Naive thymus-derived CD4-positive, alpha-beta T cell (primary cell): ENCODE data around the gene DUSP2. TPM values are rescaled to one million over a fixed set of nuclear protein-coding genes. Genes with fewer than 3 reads are reported as not detected.

Experiments
- ATAC-seq: fragments of 150-1000 bp; cut with Tn5 transposase; 2 replicates; pipeline ENCODE4 v1.10.0; 2021; ENCODE audit warnings: mild to moderate bottlenecking, moderate library complexity
- CTCF ChIA-PET: fragments of 350-600 bp; sonication (Branson Sonifier 250); formaldehyde crosslinking; loops from one replicate; lab custom pipeline; 2021; ENCODE audit warnings: antibody characterized with exemption; lab: Charles Lee
- POLR2A ChIA-PET: fragments of 350-600 bp; sonication (Branson Sonifier 250); formaldehyde crosslinking; loops from one replicate; lab custom pipeline; 2021; ENCODE audit warnings: antibody characterized with exemption, inconsistent platforms; lab: Charles Lee
- DNase-seq, 9 donors: peaks; one replicate each; pipeline versions ENCODE4 v3.0.0 to v3.0.0-alpha.2; 2020 to 2022; ENCODE audit warnings: mixed read lengths in 1 of 9
- H3K27ac ChIP-seq: one replicate; pipeline ENCODE4 v1.7.0; 2013; ENCODE audit warnings: mild to moderate bottlenecking, low read depth, low read length, moderate library complexity
- H3K27me3 ChIP-seq, 2 donors: one replicate each; pipeline ENCODE4 v1.7.0; 2013; ENCODE audit warnings: low read length in 2 of 2, mild to moderate bottlenecking in 2 of 2, moderate library complexity in 2 of 2; ENCODE audit not compliant: control insufficient read depth in 2 of 2, insufficient read depth in 2 of 2
- H3K36me3 ChIP-seq, 3 experiments: 1 replicate in 2 of 3; 2 replicates in 1 of 3; pipeline ENCODE4 v1.7.0; 2013; ENCODE audit warnings: low read length in 3 of 3, mild to moderate bottlenecking in 3 of 3, moderate library complexity in 1 of 3; ENCODE audit not compliant: insufficient read depth in 3 of 3, control insufficient read depth in 2 of 3
- H3K4me1 ChIP-seq, 2 donors: one replicate each; pipeline ENCODE4 v1.7.0; 2013; ENCODE audit warnings: low read length in 2 of 2, mild to moderate bottlenecking in 2 of 2, moderate library complexity in 1 of 2; ENCODE audit not compliant: control insufficient read depth in 2 of 2, insufficient read depth in 2 of 2
- H3K4me3 ChIP-seq: 2 replicates; pipeline ENCODE4 v1.7.0; 2013; ENCODE audit warnings: mild to moderate bottlenecking, low read length
- H3K9me3 ChIP-seq, 3 experiments: 1 replicate in 2 of 3; 2 replicates in 1 of 3; pipeline ENCODE4 v1.7.0; 2013; ENCODE audit warnings: low read length in 3 of 3; ENCODE audit not compliant: control insufficient read depth in 2 of 3
- H3K27ac Mint-ChIP-seq, 9 donors: one replicate each; pipeline ENCODE4 v1.8.0; 2020 to 2022; ENCODE audit warnings: mixed read lengths in 9 of 9, mild to moderate bottlenecking in 8 of 9, moderate library complexity in 5 of 9, inconsistent platforms in 2 of 9
- H3K27me3 Mint-ChIP-seq, 5 donors: one replicate each; pipeline ENCODE4 v1.8.0; 2021 to 2022; ENCODE audit warnings: mixed read lengths in 5 of 5, mild to moderate bottlenecking in 1 of 5
- H3K36me3 Mint-ChIP-seq, 5 donors: one replicate each; pipeline ENCODE4 v1.8.0; 2020 to 2022; ENCODE audit warnings: mixed read lengths in 5 of 5, mild to moderate bottlenecking in 3 of 5, inconsistent platforms in 1 of 5
- H3K4me1 Mint-ChIP-seq, 7 donors: one replicate each; pipeline ENCODE4 v1.8.0; 2020 to 2022; ENCODE audit warnings: mixed read lengths in 7 of 7, mild to moderate bottlenecking in 3 of 7, inconsistent platforms in 1 of 7
- H3K4me3 Mint-ChIP-seq, 10 donors: one replicate each; pipeline ENCODE4 v1.8.0; 2020 to 2022; ENCODE audit warnings: mild to moderate bottlenecking in 10 of 10, mixed read lengths in 10 of 10, moderate library complexity in 6 of 10, inconsistent platforms in 2 of 10
- H3K9me3 Mint-ChIP-seq, 11 donors: one replicate each; pipeline ENCODE4 v1.8.0; 2020 to 2022; ENCODE audit warnings: mixed read lengths in 11 of 11, mild to moderate bottlenecking in 4 of 11, inconsistent platforms in 1 of 11, moderate library complexity in 1 of 11
- intact Hi-C, 2 donors: fragments of 100-400 bp; cut with micrococcal nuclease; formaldehyde crosslinking; loops; one replicate each; pipeline ENCODE4 v1.15.1; 2023
- polyA plus RNA-seq, 2 donors: library from polyadenylated mRNA; unstranded; fragments of 300-500 nt; fragmentation: Illumina TruSeq; gene quantifications; one replicate each; pipeline ENCODE4 v1.2.3, GENCODE V29; 2021
- total RNA-seq, 6 experiments: library from RNA in 5 of 6; stranded (reverse) in 5 of 6; gene quantifications; 1 replicate in 5 of 6; 2 replicates in 1 of 6; pipeline ENCODE4 v1.2.3 and lab custom pipeline; 2021 to 2026

The DUSP2 gene
- total RNA-seq, result 100 to 1,000 TPM in 2 of 5 experiments, 10 to 100 TPM in 3; 22.1 to 255 (median 50.3) TPM
- 10 to 100 TPM; 21.0 to 25.6 TPM for polyA plus RNA-seq
- total RNA-seq (lab: John Stamatoyannopoulos, UW), result 1,094 reads per million, percentile 99 among the genes with 10 or more reads in this experiment

- ATAC-seq (peak; percentile 61), DNase-seq (peak; percentile 79 to 97 (median 83))
- peaks cover 0 to 14% (median 0%) of the 10 kb centered on the region in 3 experiments for H3K36me3 ChIP-seq
- peaks cover 35 to 69% (median 62%) of the 10 kb centered on the region in 7 donors for H3K4me1 Mint-ChIP-seq
- peaks cover 0 to 10% (median 0%) of the 10 kb centered on the region in 11 donors for H3K9me3 Mint-ChIP-seq
- peaks cover 0 to 11% (median 0%) of the 10 kb centered on the region in 5 donors for H3K36me3 Mint-ChIP-seq
- no peaks in the 10 kb centered on the region for H3K27me3 ChIP-seq
- H3K4me1 ChIP-seq, result peaks cover 50 to 52% of the 10 kb centered on the region in 2 donors
- peak within 1 kb of the TSS; percentile 69 for H3K4me3 ChIP-seq
- intact Hi-C loops, result loop anchor here (1.0 to 5.0 kb wide), 9 partner anchors 19 to 817 kb away; partner anchors contain the start of genes ADRA2B (in 1 of the 2), CNNM3 (in 1 of the 2), CNNM4 (in 1 of the 2) and KANSL3 (in 1 of the 2)
- peak within 1 kb of the TSS; percentile 99 for H3K27ac ChIP-seq
- no peaks in the 10 kb centered on the region for H3K27me3 Mint-ChIP-seq
- H3K27ac Mint-ChIP-seq, result peak within 1 kb of the TSS; percentile 96 to 100 (median 99)
- ChIA-PET POLR2A (interaction anchor here (0.6 to 11.9 kb wide), 10 partner anchors 10 to 394 kb away, joined by 3 to 106 read pairs (median 4); partner anchors contain the start of genes CIAO1, STARD7 and TMEM127), CTCF (interaction anchor here (2.4 to 15.4 kb wide), 3 partner anchors 18 to 29 kb away, joined by 8 to 401 read pairs (median 10); no protein-coding TSS in a partner anchor)
- H3K9me3 ChIP-seq, result no peaks in the 10 kb centered on the region
- H3K4me3 Mint-ChIP-seq, result peak within 1 kb of the TSS; percentile 90 to 98 (median 95)
Measured at GRCh38 chr2:96145036-96145847, at the start of gene DUSP2. DUSP2 (minus strand) TSS chr2:96145440; CDS start chr2:96145354, 86 bp downstream.

GRCh38 chr2:96191937-96192670, 46.9 kb upstream of the DUSP2 start:
- Mint-ChIP-seq H3K36me3 (peaks cover 9 to 42% (median 26%) of the 10 kb centered on the region in 5 donors), H3K27ac (peak overlapping the region in 4 of 9 donors; percentile 14 to 49 (median 32))
- intact Hi-C loops, result no loop called here

GRCh38 chr2:96188821-96189526, 43.7 kb upstream of the DUSP2 start:
- H3K27ac ChIP-seq, result no peak overlapping the region
- intact Hi-C loops, result no loop called here
- peaks cover 0 to 13% (median 3%) of the 10 kb centered on the region in 7 donors for H3K4me1 Mint-ChIP-seq
- H3K9me3 Mint-ChIP-seq, result no peaks in the 10 kb centered on the region
- H3K27me3 ChIP-seq, result no peaks in the 10 kb centered on the region
- no peak overlapping the region for H3K4me3 Mint-ChIP-seq
- CTCF ChIA-PET, result interaction anchor here (0.6 to 0.7 kb wide), 2 partner anchors 71 to 411 kb away, joined by 3 to 5 read pairs; no protein-coding TSS in a partner anchor
- H3K36me3 ChIP-seq, result peaks cover 18 to 90% (median 30%) of the 10 kb centered on the region in 3 experiments
- H3K36me3 Mint-ChIP-seq, result peaks cover 10 to 52% (median 30%) of the 10 kb centered on the region in 5 donors
- DNase-seq (no peak), ATAC-seq (no peak)
- no peaks in the 10 kb centered on the region for H3K9me3 ChIP-seq
- H3K4me1 ChIP-seq, result no peaks in the 10 kb centered on the region
- H3K27ac Mint-ChIP-seq, result no peak overlapping the region
- H3K4me3 ChIP-seq, result no peak overlapping the region
- POLR2A ChIA-PET, result interaction anchor here (0.7 kb wide), 1 partner anchor 73 kb away, joined by 3 read pairs; no protein-coding TSS in a partner anchor
- no peaks in the 10 kb centered on the region for H3K27me3 Mint-ChIP-seq

More at GRCh38 chr2:96191937-96192670, 46.9 kb upstream of the DUSP2 start:
- Histone ChIP-seq H3K36me3 (peaks cover 18 to 79% (median 37%) of the 10 kb centered on the region in 3 experiments), H3K27ac (no peak overlapping the region), H3K4me1 (no peaks in the 10 kb centered on the region), H3K27me3 (no peaks in the 10 kb centered on the region), H3K4me3 (no peak overlapping the region), H3K9me3 (no peaks in the 10 kb centered on the region)
- no peaks in the 10 kb centered on the region for H3K9me3 Mint-ChIP-seq
- H3K27me3 Mint-ChIP-seq, result no peaks in the 10 kb centered on the region
- H3K4me1 Mint-ChIP-seq, result peaks cover 0 to 28% (median 12%) of the 10 kb centered on the region in 7 donors
- ChIA-PET CTCF (interaction anchor here (1.3 kb wide), 1 partner anchor 17 kb away, joined by 6 read pairs; no protein-coding TSS in a partner anchor), POLR2A (no interaction called here)
- ATAC-seq (no peak), DNase-seq (no peak)
- H3K4me3 Mint-ChIP-seq, result no peak overlapping the region

GRCh38 chr2:96186562-96186961, 41.3 kb upstream of the DUSP2 start:
- H3K4me1 Mint-ChIP-seq, result peaks cover 0 to 6% (median 3%) of the 10 kb centered on the region in 7 donors

GRCh38 chr2:96185516-96185915, 40.3 kb upstream of the DUSP2 start:
- CTCF ChIA-PET, result interaction anchor here (0.7 kb wide), 2 partner anchors 72 to 92 kb away, joined by 3 to 5 read pairs; no protein-coding TSS in a partner anchor
- no peak overlapping the region for H3K4me3 ChIP-seq
- H3K4me1 ChIP-seq, result peaks cover 0 to 3% of the 10 kb centered on the region in 2 donors
- Mint-ChIP-seq H3K27me3 (no peaks in the 10 kb centered on the region), H3K36me3 (peaks cover 5 to 27% (median 15%) of the 10 kb centered on the region in 5 donors), H3K4me1 (peaks cover 0 to 11% (median 8%) of the 10 kb centered on the region in 7 donors), H3K4me3 (no peak overlapping the region), H3K9me3 (no peaks in the 10 kb centered on the region), H3K27ac (peak overlapping the region in 2 of 9 donors; percentile 29 to 46)
- ATAC-seq, result no peak
- intact Hi-C loops, result no loop called here
- POLR2A ChIA-PET, result interaction anchor here (1.1 kb wide), 1 partner anchor 37 kb away, joined by 3 read pairs; no protein-coding TSS in a partner anchor
- no peak overlapping the region for H3K27ac ChIP-seq
- no peaks in the 10 kb centered on the region for H3K9me3 ChIP-seq
- peaks cover 0 to 57% (median 8%) of the 10 kb centered on the region in 3 experiments for H3K36me3 ChIP-seq
- DNase-seq, result no peak
- no peaks in the 10 kb centered on the region for H3K27me3 ChIP-seq

More at GRCh38 chr2:96186562-96186961, 41.3 kb upstream of the DUSP2 start:
- Mint-ChIP-seq H3K4me3 (no peak overlapping the region), H3K27ac (peak overlapping the region in 2 of 9 donors; percentile 25 to 52), H3K27me3 (no peaks in the 10 kb centered on the region), H3K36me3 (peaks cover 5 to 32% (median 20%) of the 10 kb centered on the region in 5 donors), H3K9me3 (no peaks in the 10 kb centered on the region)
- ChIA-PET CTCF (no interaction called here), POLR2A (interaction anchor here (1.1 kb wide), 1 partner anchor 38 kb away, joined by 3 read pairs; no protein-coding TSS in a partner anchor)
- Histone ChIP-seq H3K4me1 (no peaks in the 10 kb centered on the region), H3K27me3 (no peaks in the 10 kb centered on the region), H3K36me3 (peaks cover 8 to 68% (median 8%) of the 10 kb centered on the region in 3 experiments), H3K9me3 (no peaks in the 10 kb centered on the region), H3K27ac (no peak overlapping the region), H3K4me3 (no peak overlapping the region)
- no peak for ATAC-seq
- DNase-seq, result no peak
- intact Hi-C loops, result no loop called here
